ENCODE data around the gene USP37. TPM values are rescaled to one million over a fixed set of nuclear protein-coding genes. Genes with fewer than 3 reads are reported as not detected.

The USP37 gene
- total and polyA plus RNA-seq, 2 of the 4 experiments (the other 2 are of a cell fraction) = 1.6 to 6.5 TPM

GRCh38 chr2:218429911-218430692 is 138.0 kb downstream of the USP37 start:
- Histone ChIP-seq H3K4me1 (ENCODE audit: control insufficient read depth, insufficient read depth, low read length) (no peaks in the 10 kb centered on the region), H3K18ac (ENCODE audit: low read depth, low read length) (no peak overlapping the region), H3K23ac (ENCODE audit: low read depth, low read length) (no peak overlapping the region), H2BK15ac (ENCODE audit: low read depth, low read length) (no peak overlapping the region), H2BK20ac (ENCODE audit: low read depth, low read length) (no peak overlapping the region), H3K79me1 (ENCODE audit: low read depth in 1 of 2, low read length in 2 of 2) (no peaks in the 10 kb centered on the region), H4K20me1 (ENCODE audit: insufficient read depth, low read length) (no peaks in the 10 kb centered on the region; the same call in 1 of the 2 replicates), H3K9ac (ENCODE audit: low read depth, low read length) (no peak overlapping the region), H3K27me3 (ENCODE audit: control insufficient read depth, insufficient read depth, low read length) (peaks cover 25% of the 10 kb centered on the region), H3K14ac (replicated peaks; ENCODE audit: low read depth, low read length) (no peak overlapping the region), H2AFZ (replicated peaks; ENCODE audit: low read length, poor library complexity) (no peak overlapping the region), H3K4ac (ENCODE audit: low read depth, low read length) (no peak overlapping the region), H4K8ac (ENCODE audit: low read depth in 2 of 2, low read length in 2 of 2) (no peak overlapping the region), H2AK5ac (ENCODE audit: low read depth, low read length) (no peak overlapping the region), H3K4me3 (ENCODE audit: insufficient read depth, low read depth, low read length) (no peak overlapping the region), H4K5ac (ENCODE audit: low read depth, low read length) (no peak overlapping the region), H2BK5ac (ENCODE audit: low read depth, low read length, poor library complexity, severe bottlenecking) (no peak overlapping the region), H4K91ac (ENCODE audit: insufficient read depth, low read depth, low read length) (no peak overlapping the region), H3K9me3 (ENCODE audit: control insufficient read depth, insufficient read depth, low read length) (no peaks in the 10 kb centered on the region), H3K27ac (ENCODE audit: insufficient read depth, low read length) (no peak overlapping the region), H2BK120ac (ENCODE audit: low read depth, low read length) (no peak overlapping the region), H3K4me2 (ENCODE audit: low read depth, low read length) (no peak overlapping the region), H3K56ac (ENCODE audit: extremely low read depth, insufficient read depth, low read length) (no peak overlapping the region), H3K9me1 (ENCODE audit: insufficient read depth, low read length) (no peaks in the 10 kb centered on the region; the same call in 1 of the 2 replicates), H2AK9ac (replicated peaks; ENCODE audit: low read depth, low read length, poor library complexity) (no peak overlapping the region), H3K36me3 (ENCODE audit: control insufficient read depth, insufficient read depth, low read length) (no peaks in the 10 kb centered on the region)
- TF ChIP-seq MAZ (IDR thresholded peaks at IDR 0.05; ENCODE audit: borderline replicate concordance, low read depth, low read length) = no peak
- no peak for TF ChIP-seq CTCF (conservative IDR thresholded peaks at IDR 0.05; ENCODE audit: low read depth, low read length)
- TF ChIP-seq MAFK (IDR thresholded peaks at IDR 0.05; ENCODE audit: low read depth, low read length) = no peak
- TF ChIP-seq SMC3 (IDR thresholded peaks at IDR 0.05; ENCODE audit: low read depth, low read length) = no peak
- TF ChIP-seq RAD21 (IDR thresholded peaks at IDR 0.05; ENCODE audit: low read length) = no peak
- no peak for TF ChIP-seq FOS (IDR thresholded peaks at IDR 0.05; ENCODE audit: low read depth, low read length)
- DNase-seq (no peak), ATAC-seq (ENCODE audit: low read depth) (no peak)
- POLR2A ChIA-PET (ENCODE audit: unreplicated experiment) = interaction anchor here (0.6 kb wide), 1 partner anchor 253 kb away, joined by 5 read pairs; no protein-coding TSS in a partner anchor
- no TSS peak for BruUV-seq (replicated peaks)
- intact Hi-C loops (cut with micrococcal nuclease) (no loop called here), in situ Hi-C loops (cut with MboI; ENCODE audit: low sequenced_read_pairs) (no loop called here), dilution Hi-C loops (cut with HindIII; ENCODE audit: low sequenced_read_pairs, unreplicated experiment) (no loop called here)
- CTCF ChIA-PET = no interaction called here
- 71% methylated on average over 3 of the region's 9 CpGs; no CpG with 5 or more reads in 1 of the 2 experiments for whole genome bisulfite sequencing, 2 experiments (ENCODE audit: extremely low coverage in 2 of 2, insufficient read length in 1 of 2)

Measured in IMR-90 (cell line).